Fibroblast of skin of scalp (primary cell): Measurements from ENCODE around the gene APOL2.
"Not testable (repeated sequence)": the region's sequence is repeated elsewhere in the genome, so short reads cannot be mapped to it uniquely, and the experiment has no call there.

Experiments used
- DNase-seq: peaks from one replicate; pipeline ENCODE4 v3.0.0-alpha.2; 2013

Gene APOL2

GRCh38 chr22:36263216-36263673, 23.9 kb upstream of the APOL2 start:
- not testable (repeated sequence) for DNase-seq

- DNase-seq, result not testable (repeated sequence)
Measured at GRCh38 chr22:36262307-36262706, 23.0 kb upstream of the APOL2 start.

- not testable (repeated sequence) for DNase-seq
Measured at GRCh38 chr22:36261675-36262074, 22.3 kb upstream of the APOL2 start.

GRCh38 chr22:36259615-36260300, 20.4 kb upstream of the APOL2 start:
- no peak for DNase-seq

- peak; percentile 64 for DNase-seq
Measured at GRCh38 chr22:36258701-36259614, 19.6 kb upstream of the APOL2 start.

- DNase-seq, result no peak
Measured at GRCh38 chr22:36257948-36258670, 18.8 kb upstream of the APOL2 start.

GRCh38 chr22:36257308-36257707, 18.0 kb upstream of the APOL2 start:
- DNase-seq, result no peak

- DNase-seq, result no peak
Measured at GRCh38 chr22:36256478-36256877, 17.2 kb upstream of the APOL2 start.

GRCh38 chr22:36255572-36255971, 16.2 kb upstream of the APOL2 start:
- DNase-seq, result not testable (repeated sequence)

GRCh38 chr22:36253523-36254490, 14.5 kb upstream of the APOL2 start:
- no peak for DNase-seq

GRCh38 chr22:36252754-36253522, 13.6 kb upstream of the APOL2 start, which contains the start of gene APOL1:
Gene APOL1, plus strand, starts transcription at chr22:36253133. Its CDS starts 1,823 bp downstream, at chr22:36254956.
- DNase-seq, result no peak

GRCh38 chr22:36251979-36252608, 12.8 kb upstream of the APOL2 start:
- not testable (repeated sequence) for DNase-seq

GRCh38 chr22:36250292-36250960, 11.1 kb upstream of the APOL2 start:
- DNase-seq, result not testable (repeated sequence)

GRCh38 chr22:36249160-36249559, 9.8 kb upstream of the APOL2 start:
- DNase-seq, result no peak

GRCh38 chr22:36247955-36248354, 8.6 kb upstream of the APOL2 start:
- no peak for DNase-seq

GRCh38 chr22:36246718-36247117, 7.4 kb upstream of the APOL2 start:
- no peak for DNase-seq

GRCh38 chr22:36245805-36246356, 6.6 kb upstream of the APOL2 start:
- DNase-seq, result no peak

GRCh38 chr22:36244522-36245391, 5.4 kb upstream of the APOL2 start:
- DNase-seq, result peak; percentile 83
